HTERT RPE-1 (cell line): Measurements from ENCODE around the gene UNC79.
"Not testable (repeated sequence)": the region's sequence is repeated elsewhere in the genome, so short reads cannot be mapped to it uniquely, and the experiment has no call there.

Experiments
- in situ Hi-C: fragments of 300-500 bp; cut with MboI; formaldehyde crosslinking; loops from 4 replicates; pipeline ENCODE4 v1.14.3; 2020; ENCODE audit warnings: low sequenced_read_pairs

UNC79 gene

DNA sequence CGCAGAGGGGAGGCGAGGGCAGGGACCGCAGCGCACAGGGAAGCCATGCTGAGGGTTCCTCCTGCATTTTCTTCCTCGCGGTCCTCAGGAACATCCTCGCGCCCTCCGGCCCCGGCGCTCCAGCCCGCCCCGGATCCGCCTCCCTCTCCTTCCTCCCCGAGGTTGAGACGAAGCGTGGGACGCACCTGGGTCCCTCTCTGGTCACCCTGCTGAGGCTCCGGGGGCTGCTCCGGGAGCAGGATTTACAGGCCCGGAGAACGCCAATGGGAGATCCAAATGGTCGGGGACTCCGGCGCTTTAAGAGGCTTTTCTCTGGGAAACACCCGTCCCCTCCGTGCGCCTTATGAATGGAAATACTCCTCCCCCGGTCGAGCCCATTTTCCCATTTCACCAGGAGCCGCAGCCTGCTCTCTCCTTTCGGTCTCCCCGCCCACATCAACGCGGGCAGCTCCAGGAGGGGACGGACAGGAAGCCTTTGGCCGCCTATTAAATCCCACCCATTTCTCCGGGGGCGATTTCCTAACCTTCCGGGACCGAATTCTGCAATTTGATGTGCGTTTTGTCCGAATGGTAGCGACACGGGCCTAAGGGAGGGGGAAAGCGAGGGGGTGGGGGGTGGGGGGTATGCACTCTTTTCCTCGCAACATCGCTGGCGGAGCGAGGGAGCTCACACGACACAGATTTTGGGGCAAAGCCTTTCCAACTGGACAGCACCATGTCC is at the start of gene UNC79:
Gene UNC79 (plus strand): TSS at position 625 of the 721 bp plus-strand sequence. CDS start 91 bp downstream, at position 716.
- in situ Hi-C loops = no loop called here

DNA sequence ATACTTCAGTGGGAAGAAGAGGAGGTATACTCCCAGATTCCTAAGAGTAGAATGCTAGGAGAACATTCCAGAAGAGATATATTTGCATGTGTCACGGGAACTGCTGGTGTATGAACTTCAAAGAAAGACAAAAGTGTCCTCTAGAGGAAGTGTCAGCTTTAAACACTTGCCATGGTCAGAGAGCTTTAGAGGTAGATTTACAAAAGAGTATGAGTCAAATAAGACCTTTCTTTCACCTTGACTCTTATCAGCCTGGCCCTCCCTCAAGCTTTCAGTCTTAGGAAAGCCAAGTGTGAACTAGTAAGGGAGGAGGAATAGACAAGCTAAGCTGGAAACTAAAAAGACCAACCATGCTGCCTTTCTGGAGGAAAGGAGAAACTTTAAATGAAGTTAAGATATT is 49.1 kb upstream of the UNC79 start:
- in situ Hi-C loops = no loop called here

DNA sequence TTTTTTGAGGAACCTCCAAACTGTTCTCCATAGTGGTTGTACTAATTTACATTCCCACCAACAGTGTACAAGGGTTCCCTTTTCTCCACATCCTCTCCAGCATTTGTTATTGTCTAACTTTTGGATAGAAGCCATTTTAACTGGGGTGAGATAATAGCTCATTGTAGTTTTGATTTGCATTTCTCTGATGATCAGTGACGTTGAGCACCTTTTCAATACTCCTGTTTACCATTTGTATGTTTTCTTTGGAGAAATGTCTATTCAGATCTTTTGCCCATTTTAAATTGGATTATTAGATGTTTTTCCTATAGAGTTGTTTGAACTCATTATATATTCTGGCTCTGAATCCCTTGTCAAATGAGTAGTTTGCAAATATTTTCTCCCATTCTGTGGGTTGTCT is 46.5 kb upstream of the UNC79 start:
- in situ Hi-C loops = not testable (repeated sequence)

DNA sequence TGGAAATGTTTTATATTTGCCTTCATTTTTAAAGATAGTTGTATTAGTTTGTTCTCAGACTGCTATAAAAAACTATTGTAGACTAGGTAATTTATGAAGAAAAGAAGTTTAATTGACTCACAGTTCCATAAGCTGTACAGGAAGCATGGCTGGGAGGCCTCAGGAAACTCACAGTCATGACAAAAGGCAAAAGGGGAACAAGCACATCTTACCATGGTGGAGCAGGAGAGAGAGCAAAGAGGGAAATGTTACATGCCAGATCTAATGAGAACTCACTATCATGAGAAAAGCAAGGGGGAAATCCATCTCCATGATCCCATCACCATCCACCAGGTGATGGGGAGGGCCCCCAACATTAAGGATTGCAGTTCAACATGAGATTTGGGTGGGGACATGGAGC is 35.5 kb upstream of the UNC79 start:
- in situ Hi-C loops = no loop called here

DNA sequence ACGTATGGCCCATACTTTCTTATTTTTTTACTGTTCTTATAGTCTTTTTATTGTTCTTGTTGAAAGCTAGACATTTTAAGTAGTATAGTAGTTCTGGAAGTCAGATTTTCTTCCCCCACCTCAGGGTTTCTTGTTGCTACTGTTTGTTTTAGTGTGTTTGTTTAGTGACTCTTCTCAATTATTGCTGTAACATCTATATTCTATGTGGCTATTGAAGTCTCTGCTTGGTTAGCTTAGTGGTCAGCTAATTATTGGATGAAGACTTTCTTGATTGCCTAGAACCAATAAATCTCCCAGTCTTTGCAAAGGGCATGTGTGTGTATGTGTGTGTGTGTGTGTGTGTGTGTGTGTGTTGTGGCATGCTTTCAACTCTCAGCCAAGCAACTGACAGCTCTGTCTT is 34.3 kb upstream of the UNC79 start:
- in situ Hi-C loops = no loop called here

DNA sequence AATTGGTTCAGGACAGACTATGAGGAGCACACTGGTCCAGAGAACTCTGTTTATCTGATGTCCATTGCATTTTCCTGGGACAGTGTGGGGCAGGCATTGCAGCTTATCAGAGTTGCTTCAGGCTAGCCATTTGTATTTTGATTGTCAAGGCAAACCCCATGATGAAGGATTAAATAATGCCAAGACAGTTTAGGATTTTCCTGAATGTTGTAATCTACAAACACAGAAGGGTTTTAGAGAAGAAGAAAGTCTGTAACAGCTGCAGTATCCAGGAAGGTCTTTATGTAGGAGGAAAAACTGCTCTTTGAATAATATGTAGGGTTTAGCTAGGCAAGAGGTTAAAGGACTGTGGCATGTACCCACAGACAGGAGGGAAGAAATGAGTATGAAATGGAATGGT is 32.2 kb upstream of the UNC79 start:
- in situ Hi-C loops = no loop called here

DNA sequence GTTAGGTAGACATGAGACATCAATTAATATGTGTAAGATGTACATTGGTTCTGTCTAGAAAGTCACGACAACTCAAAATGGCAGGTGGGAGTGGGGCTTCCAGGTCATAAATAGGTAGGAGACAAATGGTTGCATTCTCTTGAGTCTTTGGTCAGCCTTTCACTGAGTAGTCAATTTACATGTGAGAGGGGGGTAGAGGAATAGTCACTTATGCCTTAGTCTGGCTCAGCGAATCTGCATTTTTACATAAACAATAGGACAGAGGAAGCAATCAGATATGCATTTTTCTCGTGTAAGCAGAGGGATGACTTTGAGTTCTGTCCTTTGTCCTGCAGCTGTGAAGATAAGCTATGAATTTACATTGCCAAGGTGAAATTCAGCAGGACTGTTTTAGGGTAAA is 27.8 kb upstream of the UNC79 start:
- in situ Hi-C loops = no loop called here

DNA sequence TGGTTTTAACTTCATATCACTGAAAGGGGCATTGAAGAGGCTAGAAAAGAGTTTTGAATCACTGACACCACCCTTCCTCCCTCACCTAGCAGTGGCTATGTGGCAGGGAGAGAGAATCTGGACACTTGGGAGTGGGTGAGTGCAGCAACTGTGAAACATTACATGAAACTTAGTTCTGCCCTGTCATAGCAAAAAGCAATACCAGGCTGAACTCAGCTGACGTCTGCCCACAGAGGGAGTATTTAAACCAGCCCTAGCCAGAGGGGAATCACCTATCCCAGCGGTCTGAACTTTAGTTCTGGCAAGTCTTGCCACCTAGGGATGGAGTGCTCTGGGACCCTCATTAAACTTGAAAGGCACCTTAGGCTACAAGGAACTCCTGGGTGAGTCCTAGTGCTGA is 20.7 kb upstream of the UNC79 start:
- in situ Hi-C loops = no loop called here

DNA sequence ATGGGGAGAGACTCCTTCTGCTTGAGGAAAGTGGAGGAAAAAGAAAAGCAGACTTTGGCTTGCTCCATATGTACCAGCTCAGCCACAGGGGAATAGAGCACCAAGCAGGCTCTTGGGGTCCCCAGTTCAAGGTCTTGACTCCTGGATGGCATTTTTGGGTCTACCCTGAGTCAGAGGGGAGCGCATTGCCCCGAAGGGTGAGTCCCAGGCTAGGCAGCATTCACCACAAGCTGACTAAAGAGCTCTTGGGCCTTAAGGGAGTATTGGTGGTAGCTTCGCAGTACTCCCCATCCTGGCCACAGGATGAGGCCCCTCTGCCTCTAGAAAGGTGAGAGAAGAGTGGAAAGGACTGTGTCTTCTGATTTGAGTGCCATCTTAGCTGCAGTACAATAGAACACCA is 19.8 kb upstream of the UNC79 start:
- in situ Hi-C loops = no loop called here

DNA sequence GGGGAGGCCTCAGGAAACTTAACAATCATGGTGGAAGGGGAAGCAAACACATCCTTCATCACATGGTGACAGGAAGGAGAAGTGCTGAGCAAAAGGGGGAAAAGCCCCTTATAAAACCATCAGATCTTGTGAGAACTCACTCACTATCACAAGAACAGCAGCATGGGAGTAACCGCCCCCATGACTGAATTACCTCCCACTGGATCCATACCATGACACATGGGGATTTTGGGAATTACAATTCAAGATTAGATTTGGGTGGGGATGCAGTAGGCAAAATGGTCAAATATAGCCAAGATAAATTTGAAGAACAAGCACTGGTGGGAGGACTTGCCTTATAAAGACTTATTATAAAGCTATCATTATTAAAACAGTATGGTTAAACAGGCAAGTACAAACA is 5.6 kb upstream of the UNC79 start:
- in situ Hi-C loops = not testable (repeated sequence)

DNA sequence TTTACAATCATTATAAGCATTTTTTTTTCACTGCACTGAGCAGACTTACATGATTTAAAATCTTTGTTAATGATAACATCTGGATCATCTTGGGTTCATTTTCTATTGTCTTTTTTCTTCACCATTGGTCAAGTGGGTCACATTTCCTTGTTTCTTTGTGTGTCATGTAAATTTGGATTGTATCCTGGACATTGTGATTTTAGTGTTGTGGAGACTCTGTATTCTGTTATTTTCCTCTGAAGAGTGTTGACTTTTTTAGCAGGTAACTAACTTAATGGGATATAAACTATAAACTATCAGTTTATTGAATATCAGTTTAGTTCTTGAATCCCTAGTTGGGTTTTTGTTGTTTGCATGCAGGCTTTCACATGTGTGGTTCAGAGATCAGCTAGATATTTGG is 4.0 kb upstream of the UNC79 start:
- in situ Hi-C loops = no loop called here

DNA sequence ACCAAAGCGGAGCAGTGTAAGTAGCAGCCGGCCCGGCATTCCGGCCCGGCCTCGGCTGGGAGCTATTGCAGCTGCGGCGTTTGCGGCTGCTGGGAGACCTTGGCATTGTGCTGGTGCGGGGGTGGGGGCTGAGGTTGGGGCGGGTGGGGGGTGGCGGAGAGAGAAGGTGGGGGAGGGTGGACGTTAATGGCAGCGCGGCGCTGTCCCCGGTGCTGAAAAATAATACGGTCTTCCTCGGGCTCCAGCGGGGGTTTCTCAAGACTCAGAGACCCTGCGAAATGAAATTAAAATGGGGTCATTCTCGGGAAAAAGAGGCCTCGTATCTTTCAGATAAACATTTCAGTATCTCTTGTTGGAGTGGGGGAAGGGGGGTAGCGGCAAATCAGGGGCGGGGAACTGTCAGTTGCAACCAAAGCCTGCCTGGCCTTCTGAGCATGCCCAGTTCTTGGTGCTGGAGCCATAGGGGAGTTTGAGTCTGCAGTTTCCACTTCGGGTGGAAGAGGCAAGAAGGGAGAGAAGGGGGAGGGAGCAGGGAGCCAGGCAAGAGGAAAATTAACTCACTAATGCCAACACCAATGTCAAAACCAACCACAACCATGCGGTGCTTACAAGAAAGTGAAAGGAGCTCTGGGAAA is 414 bp downstream of the UNC79 start:
- in situ Hi-C loops = no loop called here

DNA sequence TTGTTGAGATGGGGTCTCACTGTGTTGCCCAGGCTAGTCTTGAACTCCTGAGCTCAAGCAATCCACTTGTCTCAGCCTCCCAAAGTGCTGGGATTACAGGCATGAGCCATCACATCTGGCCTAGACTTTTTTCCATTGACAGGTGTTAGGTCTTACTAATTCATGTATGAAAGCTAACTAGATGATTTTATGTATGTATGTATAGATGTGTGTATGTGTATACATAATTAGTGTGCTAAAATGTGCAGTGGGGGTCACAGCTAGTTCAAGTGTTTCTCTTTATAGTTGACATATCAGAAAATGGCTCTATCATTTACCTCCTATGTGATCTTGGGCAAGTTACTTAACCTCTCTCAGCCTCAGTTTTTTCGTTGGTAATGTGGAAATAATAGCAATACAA is 23.5 kb downstream of the UNC79 start:
- in situ Hi-C loops = no loop called here

DNA sequence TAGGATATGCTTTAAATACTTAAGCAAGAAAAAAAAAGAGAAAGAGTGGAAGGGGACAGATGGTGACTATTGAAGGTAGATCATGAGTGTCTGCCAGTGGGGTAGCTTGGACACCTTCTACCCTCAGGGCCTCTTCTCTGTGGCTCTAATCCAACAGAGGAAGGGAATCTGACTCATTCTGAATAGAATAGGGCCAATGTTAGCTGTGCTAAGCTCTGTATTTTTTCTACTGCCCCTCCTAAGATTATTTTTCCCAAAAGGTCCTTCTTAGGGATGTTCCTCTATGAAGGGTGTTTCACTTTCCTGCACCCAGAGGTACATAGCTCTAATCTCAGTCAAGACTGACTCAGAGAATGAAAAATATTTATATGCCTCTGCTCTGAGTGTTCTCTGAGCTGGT is 25.6 kb downstream of the UNC79 start:
- in situ Hi-C loops = no loop called here

DNA sequence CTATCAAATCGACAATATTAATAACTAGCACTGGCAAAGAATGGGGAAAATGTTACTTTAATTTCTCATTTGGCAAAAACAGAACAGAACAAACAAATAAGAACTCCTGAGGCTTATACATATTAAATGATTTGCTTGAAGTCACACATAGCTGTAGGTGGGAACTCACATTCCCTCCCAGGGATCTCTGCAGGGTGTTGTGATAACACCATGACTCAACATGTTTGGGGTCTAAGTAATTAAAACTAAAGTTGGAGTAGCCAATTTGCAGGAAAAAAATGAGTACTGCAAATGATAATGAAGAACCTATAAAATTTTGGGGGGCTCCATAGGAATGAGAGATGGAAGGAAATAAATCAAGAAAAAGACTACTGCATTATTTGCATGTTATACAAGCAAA is 27.5 kb downstream of the UNC79 start:
- in situ Hi-C loops = no loop called here

DNA sequence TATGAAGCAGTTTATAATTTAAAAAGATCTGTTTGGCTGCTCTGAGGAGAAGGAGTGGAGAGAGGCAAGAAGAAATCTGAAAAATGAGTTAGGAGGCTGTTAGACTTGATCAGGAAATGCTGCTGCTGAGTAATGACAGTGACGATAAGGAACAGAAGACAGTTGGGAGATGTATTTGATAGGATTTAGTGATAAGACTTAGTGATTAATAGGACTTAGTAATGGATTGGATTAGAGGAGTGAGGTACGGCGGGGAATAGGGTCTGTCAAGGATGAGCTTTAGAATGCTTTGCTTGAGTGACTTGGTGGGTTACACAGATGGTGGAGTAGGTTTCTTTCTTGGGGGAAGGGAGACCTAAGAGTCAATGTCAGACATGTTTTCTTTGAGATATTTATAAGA is 31.7 kb downstream of the UNC79 start:
- in situ Hi-C loops = no loop called here

DNA sequence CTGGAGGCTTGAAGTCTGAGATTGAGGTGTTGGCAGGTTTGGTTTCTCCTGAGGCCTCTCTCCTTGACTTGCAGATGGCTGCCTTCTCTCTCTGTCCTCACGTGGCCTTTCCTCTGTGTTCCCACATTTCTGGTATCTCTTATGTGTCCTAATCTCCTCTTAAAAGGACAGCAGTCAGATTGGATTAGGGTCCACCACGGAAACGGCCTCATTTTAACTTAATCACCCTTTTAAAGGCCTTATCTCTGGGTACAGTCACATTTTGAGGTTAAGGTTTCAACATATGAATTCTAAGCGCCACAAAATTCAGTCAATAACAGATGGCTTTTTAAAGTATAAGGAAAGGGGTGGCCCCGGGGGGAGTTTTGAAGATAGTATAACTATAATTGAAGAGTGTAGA is 33.5 kb downstream of the UNC79 start:
- in situ Hi-C loops = no loop called here

DNA sequence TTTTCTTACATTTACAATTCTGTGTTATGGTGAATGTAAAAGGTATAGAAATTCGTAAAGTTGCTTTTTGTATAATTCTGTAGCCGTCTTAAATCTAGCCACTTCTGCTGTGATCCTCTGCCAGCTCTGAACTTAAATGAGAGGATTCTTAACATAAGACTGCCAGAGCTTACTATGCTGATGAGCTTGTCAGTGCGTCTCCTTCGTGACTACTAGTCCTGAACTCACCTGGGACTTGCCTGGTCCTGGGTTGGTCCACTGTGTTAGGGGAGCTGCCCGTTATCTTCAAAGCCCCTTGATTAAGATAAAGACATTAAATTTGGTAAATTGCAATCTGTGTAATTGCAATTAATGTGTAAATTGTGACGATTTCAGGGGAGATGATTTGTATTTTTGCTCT is 44.7 kb downstream of the UNC79 start:
- in situ Hi-C loops = no loop called here

DNA sequence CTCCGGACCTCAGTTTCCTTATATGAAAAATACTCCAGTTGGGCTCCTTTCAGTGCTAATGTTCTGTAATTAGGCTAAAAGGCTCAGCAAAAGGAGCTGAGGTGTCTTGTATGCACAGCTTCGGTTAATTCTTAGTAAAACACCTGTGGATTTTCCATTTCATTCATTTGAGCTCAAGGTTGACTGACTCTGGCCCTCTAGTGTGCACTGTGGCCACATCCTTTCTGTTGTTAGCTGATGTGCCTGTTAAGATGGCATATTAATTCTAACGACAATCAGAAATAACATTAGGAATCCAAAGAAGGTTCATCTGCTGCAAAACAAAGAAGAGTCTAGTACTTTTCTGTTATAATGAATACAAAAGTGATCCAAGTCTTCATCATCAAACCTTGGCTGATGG is 45.6 kb downstream of the UNC79 start:
- in situ Hi-C loops = no loop called here

DNA sequence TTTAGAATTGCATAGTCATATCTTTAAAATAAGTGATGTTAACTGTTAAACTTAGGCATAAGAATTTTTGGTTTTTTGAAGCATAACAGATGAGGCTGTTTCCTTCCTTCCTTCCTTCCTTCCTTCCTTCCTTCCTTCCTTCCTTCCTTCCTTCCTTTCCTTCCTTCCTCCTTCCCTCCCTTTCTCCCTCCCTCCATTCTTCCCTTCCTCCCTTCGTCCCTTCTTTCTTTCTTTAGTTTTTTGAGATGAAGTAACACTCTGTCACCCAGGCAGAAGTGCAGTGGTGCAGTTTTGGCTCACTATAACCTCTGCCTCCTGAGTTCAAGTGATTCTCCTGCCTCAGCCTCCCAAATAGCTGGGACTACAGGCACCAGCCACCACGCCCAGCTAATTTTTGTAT is 48.3 kb downstream of the UNC79 start:
- in situ Hi-C loops = not testable (repeated sequence)

DNA sequence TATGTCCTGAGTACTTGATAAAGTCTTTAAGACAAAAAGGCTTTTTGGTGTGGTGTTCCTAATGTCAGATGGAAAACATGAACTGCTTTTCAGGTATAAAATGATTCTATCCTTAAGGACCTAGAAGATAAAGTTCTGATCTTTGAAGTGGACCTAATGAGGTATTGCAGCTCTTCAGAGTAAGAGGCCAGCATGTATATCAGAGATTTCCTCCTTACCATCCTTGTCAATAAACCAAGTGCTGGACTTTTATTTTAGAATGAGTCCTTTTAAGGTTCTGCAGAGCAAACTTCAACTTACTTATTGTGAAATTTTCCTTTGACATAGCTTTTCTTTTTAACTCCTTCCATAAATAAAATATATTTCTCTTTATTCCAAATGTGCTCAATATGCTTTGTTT is 50.1 kb downstream of the UNC79 start:
- in situ Hi-C loops = no loop called here

DNA sequence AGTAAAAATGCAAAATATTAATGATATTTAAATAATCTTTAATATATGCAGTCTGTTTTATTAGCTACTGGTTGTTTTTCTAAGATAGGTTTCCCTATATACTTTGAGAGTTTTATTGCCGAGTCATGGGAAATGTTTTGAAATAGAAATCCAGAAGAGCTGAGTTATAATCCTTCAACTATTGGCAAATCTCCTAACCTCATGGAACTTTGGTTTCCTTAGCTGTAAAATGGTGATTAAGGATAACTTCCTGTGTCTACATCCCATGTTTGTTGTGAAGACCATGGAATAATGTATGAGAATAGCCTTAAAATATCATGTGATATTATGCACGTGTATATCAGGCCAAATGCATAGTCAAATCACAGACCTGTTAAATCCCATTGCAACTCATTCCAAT is 51.0 kb downstream of the UNC79 start:
- in situ Hi-C loops = no loop called here

DNA sequence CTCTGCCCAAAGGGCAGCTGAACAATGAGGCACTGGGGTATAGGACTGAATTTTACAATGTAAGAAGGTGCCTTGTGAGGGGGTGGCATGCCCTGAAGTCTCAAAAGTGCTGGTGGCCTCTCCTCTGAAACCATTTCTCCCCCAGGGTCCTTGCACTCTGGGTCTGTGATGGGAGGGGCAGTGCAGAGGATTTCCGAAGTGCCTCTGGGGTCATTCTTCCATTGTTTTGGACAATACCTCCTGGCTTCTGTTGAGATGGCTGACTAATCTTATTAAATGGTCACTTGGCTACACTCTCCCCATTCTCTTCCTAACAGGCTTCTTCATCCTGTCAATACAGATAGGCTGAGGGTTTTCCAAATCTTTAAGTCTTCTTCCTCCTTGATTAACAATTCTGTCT is 59.3 kb downstream of the UNC79 start:
- in situ Hi-C loops = no loop called here
